AG09309 (cell line): Measurements from ENCODE around the gene JUN.

Source experiments
- DNase-seq: peaks from one replicate; pipeline ENCODE4 v3.0.0-alpha.2; 2010; ENCODE audit warnings: low read depth
- H3K4me3 ChIP-seq: 2 replicates; pipeline ENCODE4 v1.5.1; 2011; ENCODE audit warnings: mild to moderate bottlenecking, low read depth, low read length, moderate library complexity; ENCODE audit not compliant: control insufficient read depth
- CTCF ChIP-seq: IDR thresholded peaks from 2 replicates; pipeline ENCODE4 v1.5.1; 2011; ENCODE audit warnings: mild to moderate bottlenecking, low read depth, low read length, inconsistent platforms; ENCODE audit not compliant: insufficient read depth, control insufficient read depth; ENCODE audit errors: missing control alignments

Gene JUN

GRCh38 chr1:58780836-58781452 lies 2.9 kb downstream of the JUN start:
- H3K4me3 ChIP-seq = peak overlapping the region; percentile 95
- no peak for TF ChIP-seq CTCF
- DNase-seq = no peak

DNA sequence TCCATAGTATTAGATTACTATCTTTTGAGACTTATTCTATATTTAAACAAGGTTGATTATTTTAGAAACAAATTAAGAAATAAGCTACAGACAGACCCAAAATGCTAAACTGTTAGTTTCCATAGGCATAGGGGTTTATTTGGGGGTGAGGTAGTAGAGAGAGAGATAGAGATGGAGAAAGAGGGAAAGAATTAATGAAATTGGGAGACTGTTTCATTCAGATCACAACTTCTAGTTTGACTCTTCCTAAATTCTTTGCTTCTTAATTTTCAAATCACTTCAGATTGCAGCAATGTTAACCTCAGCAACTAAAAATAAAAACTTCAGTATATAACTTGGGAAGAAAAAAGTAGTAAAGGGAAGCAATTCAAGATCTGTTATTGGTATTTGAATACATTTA lies 3.4 kb downstream of the JUN start:
- DNase-seq = no peak
- no peak for TF ChIP-seq CTCF
- peak overlapping the region; percentile 95 for H3K4me3 ChIP-seq

GRCh38 chr1:58779801-58780382 lies 4.0 kb downstream of the JUN start:
- no peak for DNase-seq
- no peak for TF ChIP-seq CTCF
- H3K4me3 ChIP-seq = no peak overlapping the region

DNA sequence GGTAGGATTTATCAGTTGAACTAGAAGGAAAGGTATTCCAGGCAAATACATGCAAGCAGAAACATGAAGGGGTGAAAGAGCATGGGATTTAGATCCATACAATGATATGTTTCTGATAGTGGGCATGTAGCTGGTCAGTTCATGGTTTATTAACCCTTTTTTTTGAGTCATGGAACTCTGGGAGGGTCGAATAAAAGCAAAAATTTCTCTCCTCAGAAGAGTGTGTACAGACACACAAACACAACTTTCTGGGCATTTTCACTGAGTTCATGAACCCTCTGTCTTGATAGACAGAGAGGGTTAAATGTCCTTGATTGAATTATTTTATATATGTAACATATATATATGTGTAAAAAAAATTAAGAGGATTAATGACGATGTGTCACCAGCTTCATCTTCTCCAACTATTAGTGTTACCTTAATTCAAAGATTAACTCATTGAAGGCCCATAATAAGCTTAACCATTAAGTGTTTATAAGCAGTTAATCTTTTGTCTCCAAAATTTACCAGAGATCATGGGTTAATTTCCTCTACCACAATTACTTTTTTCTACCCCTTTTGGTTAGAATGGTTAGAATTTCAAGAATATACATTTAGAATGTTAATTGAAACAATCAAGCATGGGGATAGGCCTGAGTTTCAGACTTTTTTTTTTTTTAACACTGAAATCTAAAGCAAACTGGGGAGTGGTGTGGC lies 4.6 kb downstream of the JUN start:
- no peak overlapping the region for H3K4me3 ChIP-seq
- no peak for DNase-seq
- TF ChIP-seq CTCF = no peak

DNA sequence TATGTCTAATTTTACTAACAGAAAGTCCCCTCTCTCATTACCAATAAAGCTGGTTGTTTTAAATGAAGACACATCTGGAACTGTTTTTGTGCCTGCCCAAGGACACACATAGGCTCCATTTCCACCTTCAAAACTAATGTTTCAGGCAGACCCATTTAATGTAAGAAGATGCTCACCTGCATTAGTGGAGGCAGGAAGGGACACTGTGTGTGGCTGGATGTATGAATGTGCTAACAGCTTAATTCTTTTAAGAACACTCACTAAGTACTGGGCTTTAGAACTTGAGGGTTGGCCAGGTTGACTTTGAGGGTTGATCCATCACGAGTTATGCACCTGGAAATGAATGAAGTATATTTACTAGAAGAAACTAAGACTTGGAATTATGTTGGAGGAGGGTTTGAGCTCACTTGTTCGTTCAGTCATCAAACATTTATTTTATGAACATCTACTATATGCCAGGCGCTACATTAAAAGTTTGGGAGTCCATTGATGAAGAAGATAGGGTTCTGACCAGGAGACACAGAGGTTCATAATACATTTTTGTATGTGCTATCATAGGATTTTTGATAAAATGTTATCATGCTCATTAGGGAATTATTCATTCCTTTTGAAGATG lies 5.4 kb downstream of the JUN start:
- H3K4me3 ChIP-seq = no peak overlapping the region
- no peak for TF ChIP-seq CTCF
- no peak for DNase-seq

GRCh38 chr1:58774027-58774426 lies 9.8 kb downstream of the JUN start:
- no peak overlapping the region for H3K4me3 ChIP-seq
- no peak for DNase-seq
- TF ChIP-seq CTCF = no peak
